ENCODE data around the gene PRKCSH.
"Not testable (repeated sequence)": the region's sequence is repeated elsewhere in the genome, so short reads cannot be mapped to it uniquely, and the experiment has no call there.

PRKCSH gene

DNA sequence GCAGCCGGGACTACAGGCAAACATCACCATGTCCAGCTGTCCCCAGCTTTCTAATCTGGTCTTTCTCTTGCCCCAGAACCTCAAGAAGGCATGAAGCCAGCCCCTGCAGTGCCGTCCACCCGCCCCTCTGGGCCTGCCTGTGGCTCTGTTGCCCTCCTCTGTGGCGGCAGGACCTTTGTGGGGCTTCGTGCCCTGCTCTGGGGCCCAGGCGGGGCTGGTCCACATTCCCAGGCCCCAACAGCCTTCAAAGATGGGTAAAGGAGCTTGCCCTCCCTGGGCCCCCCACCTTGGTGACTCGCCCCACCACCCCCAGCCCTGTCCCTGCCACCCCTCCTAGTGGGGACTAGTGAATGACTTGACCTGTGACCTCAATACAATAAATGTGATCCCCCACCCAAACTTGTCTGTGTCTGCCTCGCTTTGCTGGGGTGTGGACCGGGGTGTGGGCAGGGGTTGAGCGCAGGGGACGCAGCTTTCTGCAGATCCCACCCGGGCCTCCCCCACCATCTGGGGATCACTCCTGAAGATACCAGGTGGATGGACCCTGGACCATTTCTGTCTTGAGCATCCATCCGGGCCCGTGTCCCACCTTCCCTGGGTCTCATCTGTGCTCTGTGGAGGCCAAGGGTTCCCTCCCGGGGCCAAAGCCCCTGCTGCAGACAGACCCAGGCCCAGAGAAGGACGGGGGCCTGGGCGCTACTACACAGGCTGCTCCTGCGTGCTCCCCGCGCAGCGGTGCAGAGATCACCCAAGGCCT, 15.3 kb downstream of the PRKCSH start:
- DNase-seq (ENCODE audit: low read depth) = no peak

DNA sequence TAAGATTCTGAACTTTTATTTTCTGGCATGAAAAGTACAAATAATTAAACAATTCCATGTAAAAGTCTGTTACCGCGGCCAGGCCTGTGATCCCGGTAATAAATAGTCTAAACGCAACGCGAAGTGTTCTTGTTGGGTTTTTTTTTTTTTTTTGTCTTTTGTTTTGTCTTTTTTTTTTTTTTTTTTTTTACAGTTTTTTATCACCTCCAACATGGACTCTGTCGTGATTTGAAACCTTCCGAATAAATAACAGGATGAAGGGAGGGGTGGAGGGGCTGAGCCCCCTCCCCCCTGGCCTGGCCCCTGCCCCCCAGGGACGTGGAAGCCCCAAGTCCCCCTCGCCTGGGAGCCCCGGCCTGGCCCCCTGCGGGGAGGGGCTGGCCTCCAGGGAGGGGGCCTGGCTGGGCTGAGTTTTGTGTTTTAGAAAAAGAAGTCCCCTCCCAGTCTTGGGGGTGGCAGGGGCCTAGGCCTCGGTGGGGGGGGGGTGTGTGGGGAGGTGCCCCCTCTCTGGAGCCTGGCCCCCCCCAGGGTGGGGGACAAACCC, 16.0 kb downstream of the PRKCSH start:
- no peak for DNase-seq (ENCODE audit: low read depth)

DNA sequence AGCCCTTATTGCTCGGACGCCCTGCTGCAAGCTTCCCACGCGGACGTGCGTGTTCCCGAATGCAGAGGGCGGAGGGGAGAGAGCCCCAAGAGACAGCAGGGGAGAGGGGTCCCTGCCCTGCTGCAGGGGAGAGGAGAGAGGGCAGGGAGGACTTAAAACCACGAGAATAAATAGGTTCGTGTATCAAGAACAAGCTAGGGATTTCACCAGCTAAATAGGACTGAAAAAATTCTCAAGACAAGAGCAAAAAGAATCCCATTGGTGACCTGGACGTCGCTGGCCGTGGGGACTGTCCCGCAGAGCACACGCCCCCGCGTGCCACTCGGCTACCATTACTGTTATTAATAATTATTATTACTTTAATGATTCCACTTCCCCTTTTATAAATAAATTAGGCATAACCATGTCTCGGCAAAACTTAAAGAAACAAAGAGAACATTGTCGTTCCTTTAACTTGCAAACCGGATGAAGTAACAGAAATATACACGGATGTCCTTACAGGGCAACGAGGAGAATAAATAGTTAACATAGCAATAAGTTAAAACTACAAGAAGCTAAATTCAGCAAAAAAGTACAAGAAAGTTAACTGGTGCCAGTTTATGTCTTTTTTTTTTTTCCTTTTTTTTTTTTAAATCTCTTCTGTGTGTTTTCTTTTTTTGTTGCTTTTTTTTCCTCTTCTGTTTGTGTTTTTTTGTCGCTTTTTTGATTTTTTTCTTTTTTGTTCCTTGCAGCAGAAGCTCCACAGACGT, 16.6 kb downstream of the PRKCSH start:
- no peak for DNase-seq (ENCODE audit: low read depth)

DNA sequence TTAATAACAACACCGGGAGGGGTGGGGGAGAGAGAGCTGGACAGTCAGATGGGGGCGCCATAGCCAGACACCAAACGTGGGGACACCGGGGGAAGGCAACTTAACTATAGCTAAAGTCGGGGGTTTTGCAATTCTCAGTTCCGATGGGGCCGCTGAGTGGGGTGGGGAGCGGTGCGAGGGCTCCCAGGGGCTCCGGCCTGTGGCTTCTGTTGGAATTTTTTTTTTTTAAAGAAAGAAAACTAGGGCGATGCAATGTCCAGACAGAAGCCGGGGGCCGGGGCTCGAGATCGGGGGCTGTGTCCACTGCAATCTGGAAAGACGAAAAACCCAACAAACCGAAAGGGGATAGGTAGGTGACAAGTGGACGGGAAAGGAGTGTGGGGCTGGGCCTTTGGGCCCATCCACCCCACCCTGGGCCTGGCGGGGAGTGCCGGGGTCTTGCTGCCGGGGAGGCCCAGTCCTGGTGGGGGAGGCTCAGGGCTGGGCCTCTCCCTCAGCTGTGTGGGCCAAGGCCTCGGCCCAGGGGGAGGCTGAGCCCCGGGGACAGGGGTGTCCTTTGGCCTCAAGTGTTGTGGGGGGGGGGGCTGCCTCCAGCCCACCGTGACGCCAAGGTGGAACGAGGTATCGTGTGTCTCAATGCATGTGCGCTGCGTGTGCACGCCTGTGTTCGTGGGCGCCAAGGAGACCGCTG, 17.3 kb downstream of the PRKCSH start:
- no peak for DNase-seq (ENCODE audit: low read depth)

DNA sequence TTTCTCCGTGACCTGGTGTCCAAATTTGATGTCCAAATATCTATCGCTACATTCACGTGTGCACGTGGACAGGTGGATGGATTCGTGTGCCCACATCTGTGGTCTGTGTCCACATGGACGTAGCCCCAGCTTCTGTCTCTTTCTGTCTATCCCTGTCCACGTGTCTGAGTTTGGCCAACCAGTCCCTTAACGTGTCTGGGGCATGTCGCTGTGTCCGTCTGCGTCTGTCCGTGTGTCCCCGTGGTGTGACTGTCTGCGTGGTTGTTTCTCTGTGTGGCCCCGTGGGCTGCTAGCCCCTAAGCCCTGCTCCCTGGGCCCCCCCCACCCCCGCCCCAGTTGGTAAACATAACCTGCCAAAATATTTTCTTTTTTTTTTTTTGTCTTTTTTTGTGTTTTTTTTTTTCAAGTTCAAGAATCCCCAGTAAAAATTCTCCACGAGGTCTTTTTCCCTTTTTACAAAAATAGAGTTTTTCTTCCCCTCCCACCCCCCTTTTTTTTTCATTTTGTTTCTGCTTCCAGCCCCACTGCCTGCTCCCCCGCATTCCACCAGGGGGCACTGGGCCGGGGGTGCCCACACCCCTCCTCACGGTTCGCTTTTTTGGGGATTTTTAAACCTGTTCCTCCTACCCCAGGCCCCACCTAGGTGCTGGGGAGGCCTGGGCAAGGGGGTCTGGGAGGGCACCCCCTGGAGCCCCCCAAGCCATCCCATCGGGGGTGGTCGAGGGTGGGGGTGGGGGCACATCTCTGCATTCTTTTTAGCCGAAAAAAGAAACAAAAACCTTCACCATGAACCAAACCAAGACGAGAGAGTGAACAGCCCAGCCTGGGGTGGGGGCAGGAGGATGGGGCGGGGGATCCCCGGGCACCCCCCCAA, 18.3 kb downstream of the PRKCSH start:
- no peak for DNase-seq (ENCODE audit: low read depth)

DNA sequence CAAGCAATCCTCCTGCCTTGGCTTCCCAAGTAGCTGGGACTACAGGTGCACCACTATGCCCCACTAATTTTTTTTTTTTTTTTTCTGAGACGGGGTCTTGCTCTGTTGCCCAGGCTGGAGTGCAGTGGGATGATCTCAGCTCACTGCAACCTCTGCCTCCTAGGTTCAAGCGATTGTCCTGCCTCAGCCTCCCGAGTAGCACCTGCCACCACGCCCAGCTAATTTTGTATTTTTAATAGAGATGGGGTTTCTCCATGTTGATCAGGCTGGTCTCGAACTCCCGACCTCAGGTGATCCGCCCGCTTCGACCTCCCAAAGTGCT, 19.8 kb downstream of the PRKCSH start:
- not testable (repeated sequence) for DNase-seq (ENCODE audit: low read depth)

DNA sequence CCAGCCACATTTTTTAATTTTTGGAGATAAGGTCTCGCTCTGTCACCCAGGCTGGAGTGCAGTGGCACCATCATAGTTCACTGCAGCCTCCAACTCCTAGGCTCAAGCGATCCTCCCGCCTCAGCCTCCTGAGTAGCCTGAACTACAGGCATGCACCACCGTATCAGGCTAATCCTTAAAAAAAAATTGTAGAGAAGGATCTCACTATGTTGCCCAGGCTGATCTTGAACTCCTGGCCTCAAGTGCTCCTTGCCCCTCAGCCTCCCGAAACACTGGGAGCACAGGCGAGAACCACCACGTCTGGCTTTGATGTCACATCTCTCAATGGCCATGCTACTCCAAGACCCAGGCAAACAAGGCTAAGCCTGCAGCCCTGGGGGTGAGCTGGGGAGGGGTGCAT, 21.2 kb downstream of the PRKCSH start:
- DNase-seq (ENCODE audit: low read depth) = no peak

DNA sequence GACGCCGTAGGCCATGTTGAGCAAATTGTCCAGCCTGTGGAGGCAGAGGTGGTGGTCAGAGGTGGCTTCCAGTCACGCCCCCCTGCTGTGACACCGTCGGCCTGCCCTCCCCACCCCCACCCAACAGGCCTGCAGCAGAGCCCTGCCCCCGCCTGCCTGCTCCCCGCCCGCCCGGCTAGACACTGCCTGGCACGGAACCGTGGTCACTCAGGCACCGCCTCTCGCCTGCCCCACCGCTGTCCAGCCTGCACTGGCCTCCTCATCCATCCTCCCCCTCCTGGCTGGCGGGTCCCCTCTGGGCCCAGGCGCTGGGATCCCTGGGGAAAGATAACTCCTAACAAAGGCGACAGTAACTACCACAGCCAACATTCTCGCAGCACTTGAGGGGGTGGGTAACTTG, 21.7 kb downstream of the PRKCSH start:
- no peak for DNase-seq (ENCODE audit: low read depth)

DNA sequence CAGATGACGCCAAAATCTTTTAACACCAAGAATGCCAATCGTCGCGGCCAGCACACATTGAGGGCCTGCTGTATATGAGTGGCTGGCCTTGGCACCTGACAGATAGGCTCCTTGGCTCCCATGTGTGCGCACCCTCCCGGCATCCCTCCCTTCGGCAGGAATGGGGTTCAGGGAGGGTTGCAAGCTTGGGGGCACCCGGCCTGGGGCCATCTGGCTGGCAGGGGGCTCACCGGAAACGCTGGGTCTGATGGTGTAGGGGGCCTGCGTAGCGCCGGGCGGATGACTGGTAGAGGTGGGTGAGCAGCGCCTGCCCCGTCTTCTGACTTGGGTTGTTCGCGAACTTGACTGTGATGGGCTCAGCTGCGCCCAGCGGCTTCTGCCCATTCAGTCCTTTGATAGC, 22.4 kb downstream of the PRKCSH start:
- no peak for DNase-seq (ENCODE audit: low read depth)

DNA sequence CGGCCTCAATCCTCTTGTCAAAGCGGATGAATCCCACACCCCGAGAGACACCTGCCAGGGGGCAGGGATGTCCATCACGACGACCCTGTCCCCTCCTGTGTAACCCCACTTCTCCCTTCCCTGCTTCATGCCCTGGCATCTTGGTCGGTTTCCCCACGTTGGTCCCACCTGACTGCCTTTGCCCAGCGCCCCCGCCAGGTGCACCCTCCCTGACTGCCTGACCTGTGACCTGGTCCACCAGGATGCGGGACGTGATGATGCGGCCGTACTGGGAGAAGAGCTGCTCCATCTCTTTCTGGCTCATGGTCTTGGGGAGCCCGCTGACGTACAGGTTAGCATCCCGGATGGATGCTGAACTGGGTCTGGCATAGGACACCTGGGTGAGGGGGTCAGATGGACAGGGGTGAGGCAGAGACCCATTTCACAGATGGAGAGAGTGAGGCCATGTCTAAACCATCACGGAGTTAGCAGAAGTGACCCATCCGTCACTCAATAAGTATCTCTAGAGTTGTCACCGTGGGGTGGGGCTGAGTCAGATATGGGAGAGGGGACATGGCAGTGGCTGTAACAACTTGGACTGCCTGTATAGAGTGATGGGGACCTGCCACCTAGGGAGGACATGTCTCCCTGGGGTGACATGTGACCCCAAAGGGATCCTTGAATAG, 22.9 kb downstream of the PRKCSH start:
- DNase-seq (ENCODE audit: low read depth) = no peak

DNA sequence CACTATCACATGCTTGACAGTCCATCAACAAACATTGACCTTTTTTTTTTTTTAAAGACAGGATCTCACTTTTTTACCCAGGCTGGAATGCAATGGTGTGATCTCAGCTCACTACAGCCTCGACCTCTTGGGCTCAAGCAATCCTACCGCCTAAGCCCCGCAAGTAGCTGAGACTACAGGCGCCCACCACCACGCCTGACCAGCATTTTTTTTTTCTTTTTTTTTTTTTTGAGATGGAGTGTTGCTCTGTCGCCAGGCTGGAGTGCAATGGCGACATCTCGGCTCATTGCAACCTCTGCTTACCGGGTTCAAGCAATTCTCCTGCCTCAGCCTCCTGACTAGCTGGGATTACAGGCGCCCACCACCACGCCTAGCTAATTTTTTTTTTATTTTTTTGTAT, 23.5 kb downstream of the PRKCSH start:
- not testable (repeated sequence) for DNase-seq (ENCODE audit: low read depth)

DNA sequence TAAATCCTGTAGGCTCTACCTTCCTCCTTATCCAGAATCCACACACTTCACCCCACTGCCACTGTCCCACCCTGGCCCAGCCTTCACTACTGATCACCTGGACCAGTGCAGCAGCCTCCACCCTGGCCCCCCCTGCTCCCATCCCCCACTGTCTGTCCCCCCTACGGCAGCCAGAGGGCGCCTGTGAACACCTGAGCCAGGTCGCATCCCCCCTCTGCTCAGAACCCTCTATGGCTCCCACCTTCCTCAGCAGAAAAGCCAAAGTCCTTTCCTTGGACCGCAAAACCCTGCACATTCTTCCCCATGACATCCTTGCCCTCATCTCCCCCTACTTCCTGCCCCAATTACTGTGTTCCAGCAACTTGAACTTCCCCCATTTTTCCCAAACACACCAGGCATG, 24.8 kb downstream of the PRKCSH start:
- no peak for DNase-seq (ENCODE audit: low read depth)

DNA sequence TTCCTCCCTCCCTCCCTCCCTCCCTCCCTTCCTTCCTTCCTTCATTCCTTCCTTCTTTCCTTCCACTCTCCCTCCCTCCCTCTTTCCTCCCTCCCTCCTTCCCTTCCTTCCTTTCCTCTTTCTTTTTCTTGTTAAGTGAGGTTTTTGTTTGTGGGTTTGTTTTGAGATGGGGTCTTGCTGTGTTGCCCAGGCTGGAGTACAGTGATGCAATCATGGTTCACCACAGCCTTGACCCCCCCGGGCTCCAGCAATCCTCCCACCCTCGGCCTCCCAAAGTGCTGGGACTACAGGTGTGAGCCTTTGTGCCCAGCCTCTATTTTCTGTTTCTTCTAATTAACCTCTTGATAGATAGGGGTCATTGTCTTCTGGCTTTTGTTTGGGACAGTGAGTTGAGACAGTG, 26.0 kb downstream of the PRKCSH start:
- DNase-seq (ENCODE audit: low read depth) = no peak

DNA sequence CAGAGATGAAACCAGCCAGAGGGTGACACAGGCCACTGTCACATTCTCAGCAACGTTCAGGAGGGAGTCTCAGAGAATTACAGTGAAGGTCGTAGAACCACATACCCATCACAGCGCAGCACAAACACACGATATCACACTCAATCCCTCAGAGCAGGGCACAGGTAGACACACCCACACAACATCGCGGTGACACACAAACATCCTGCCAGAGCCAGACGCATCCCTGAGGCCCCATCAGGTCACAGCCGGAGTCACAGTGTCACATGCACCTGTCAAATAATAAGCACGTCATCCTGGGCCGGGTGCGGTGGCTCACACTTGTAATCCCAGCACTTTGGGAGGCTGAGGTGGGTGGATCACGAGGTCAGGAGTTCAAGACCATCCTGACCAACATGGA, 28.0 kb downstream of the PRKCSH start:
- no peak for DNase-seq (ENCODE audit: low read depth)

DNA sequence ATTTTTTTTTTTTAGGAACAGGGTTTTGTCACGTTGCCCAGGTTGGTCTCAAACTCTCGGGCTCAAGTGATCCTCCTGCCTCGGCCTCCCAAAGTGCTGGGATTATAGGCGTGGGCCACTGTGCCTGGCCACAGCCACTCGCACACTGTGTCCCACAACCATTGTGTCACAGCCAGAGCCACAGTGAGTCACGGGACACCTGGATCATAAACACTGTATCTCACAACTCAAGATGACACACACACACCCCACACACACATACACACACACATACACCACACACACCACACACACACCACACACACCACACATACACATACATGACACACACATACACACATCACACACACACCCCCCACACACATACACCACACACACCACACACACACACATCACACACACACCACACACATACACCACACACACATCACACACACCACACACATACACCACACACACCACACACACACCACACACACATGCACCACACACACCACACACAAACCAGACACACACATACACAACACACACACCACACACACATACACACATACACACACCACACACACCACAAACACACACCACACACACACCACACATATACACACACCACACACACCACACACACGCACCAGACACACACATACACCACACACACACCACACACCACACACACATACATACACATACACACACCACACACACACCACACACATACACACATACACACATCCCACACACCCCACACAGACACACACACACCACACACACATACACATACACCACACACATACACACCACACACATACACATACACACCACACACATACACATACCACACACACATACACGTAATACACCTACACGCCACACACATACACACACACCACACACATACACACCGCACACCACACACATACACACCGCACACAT, 29.2 kb downstream of the PRKCSH start:
- DNase-seq (ENCODE audit: low read depth) = no peak

DNA sequence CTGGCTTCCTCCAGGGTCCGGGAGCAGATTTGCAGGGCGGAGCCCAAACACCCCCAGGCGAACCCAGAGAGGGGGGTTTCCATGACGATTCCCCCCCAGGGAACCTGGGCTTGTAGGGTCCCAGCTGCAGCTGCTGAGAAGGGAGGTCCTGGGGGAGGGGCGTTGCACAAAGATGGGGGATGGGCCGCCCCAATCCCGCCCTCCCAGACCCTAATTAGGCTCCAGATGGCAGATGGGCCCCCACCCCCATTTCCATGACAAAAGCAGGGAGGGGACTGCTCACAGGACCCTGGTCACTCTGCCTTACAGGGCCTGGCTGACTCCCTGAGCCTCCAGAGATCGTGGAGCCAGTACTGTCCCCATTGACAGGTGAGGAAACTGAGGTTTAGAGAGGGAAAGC, 30.2 kb downstream of the PRKCSH start:
- no peak for DNase-seq (ENCODE audit: low read depth)

DNA sequence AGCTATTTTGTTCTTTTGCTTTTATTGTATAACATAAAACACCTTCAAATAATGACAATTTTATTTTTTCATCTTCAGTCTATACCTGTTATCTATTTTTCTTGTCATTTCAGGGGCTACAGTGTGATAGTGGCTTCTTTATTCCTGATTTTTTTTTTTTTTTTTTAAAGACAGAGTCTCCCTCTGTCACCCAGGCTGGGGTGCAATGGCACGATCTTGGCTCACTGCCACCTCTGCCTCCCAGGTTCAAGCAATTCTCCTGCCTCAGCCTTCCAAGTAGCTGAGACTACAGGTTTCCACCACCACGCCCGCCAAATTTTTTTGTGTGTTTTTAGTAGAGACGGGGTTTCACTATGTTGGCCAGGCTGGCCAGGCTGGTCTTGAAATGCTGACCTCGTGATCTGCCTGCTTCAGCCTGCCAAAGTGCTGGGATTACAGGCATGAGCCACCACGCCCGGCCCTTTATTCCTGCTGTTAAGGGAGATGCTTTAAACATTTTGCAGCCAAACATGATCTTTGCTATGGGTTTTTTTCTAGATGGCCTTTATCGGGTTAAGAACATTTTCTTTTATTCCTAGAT, 32.9 kb downstream of the PRKCSH start:
- DNase-seq (ENCODE audit: low read depth) = not testable (repeated sequence)

DNA sequence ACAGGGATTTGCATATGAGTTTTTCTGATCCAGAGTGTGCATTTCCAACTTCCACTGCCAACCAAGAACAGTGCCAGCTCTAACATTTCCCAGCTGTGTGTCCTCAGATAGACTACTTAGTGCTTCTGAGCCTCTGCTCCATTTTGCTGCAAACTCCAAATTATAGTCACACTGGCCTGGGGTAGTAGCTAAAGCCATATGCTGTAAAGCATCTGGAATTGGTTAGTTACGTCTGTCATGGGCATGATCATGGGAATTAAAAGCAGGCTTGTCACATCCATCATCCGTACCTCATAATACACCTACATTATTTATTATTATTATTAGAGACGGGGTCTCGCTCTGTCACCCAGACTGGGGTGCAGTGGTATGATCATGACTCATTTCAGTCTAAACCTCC, 38.3 kb downstream of the PRKCSH start:
- DNase-seq (ENCODE audit: low read depth) = no peak

DNA sequence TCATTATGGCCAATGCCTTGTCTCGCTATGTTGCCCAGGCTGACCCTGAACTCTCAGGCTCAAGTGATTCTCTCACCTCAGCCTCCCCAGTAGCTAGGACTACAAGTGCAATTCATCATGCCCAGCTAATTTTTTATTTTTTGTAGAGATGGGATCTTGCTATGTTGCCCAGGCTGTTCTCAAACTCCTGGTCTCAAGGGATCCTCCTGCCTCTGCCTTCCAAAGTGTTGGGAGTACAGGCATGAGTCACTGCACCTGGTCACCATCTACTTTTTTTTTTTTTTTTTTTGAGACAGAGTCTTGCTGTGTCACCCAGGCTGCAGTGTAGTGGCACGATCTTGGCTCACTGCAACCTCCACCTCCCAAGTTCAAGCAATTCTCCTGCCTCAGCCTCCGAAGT, 39.9 kb downstream of the PRKCSH start:
- DNase-seq (ENCODE audit: low read depth) = not testable (repeated sequence)

DNA sequence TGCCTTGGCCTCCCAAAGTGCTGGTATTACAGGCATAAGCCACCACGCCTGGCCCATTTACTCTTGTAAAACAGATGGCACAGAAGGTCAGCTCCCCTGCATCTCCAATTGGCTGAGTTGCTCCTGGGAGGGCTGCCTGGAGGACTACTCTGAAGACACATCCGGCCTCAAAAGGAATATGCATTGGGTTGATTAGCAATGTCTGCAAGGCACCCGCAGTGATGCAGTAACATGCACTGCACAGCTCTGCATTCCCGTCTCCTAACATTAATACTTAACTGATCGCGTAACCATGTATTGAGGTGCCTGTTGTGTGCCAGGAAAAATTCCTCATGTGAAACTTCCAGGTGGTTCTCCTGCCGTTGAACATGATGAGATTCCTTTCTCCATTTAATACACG, 40.4 kb downstream of the PRKCSH start:
- DNase-seq (ENCODE audit: low read depth) = no peak

All from non-pigmented ciliary epithelial cell (primary cell).